Measurements from ENCODE around the gene NPY4R2. TPM values are rescaled to one million over a fixed set of nuclear protein-coding genes. Genes with fewer than 3 reads are reported as not detected.
"Not testable (repeated sequence)": the region's sequence is repeated elsewhere in the genome, so short reads cannot be mapped to it uniquely, and the experiment has no call there.

Gene NPY4R2
- total and polyA plus RNA-seq, 8 donors = 0.38 to 10.1 (median 1.3) TPM; not detected in 4

GRCh38 chr10:47941379-47941778, 22.9 kb downstream of the NPY4R2 start:
- H3K9me3 ChIP-seq; H3K27me3 ChIP-seq; H3K36me3 ChIP-seq; H3K4me1 ChIP-seq; intact Hi-C loops (cut with DNase I); ATAC-seq; H3K4me3 ChIP-seq; H3K27ac ChIP-seq; DNase-seq: not testable (repeated sequence)

DNA sequence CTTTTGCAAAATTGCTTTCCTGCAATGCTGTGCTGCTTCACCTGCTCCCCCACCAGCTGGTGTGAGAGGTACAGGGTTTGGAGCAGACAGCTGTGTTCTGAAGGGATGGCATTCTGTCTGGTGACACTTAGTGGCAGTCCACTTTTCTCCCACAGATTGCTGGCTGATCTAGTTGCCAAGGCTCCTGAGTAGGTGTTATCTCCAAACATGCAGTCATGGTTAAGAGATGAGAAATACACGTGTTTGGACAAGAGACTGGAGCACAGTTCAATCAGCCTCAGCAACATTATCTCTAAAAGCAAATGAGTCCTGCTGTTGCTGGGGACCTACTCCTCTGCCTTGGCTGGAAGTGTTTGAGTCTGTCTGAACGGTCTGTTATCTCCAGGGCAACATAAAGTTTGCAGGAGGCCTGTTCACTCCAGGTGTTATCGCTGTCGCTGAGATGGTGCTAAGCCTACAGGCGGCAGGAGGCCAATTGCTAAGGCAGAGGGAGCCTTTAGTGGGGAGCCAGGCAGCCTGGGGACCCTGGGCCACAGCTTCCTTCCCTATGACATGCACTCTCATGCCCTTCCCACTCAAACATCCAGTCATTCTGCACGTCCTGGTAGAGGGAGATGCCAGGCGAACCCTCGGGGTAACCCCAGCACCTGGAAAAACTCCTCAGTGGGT, 24.0 kb downstream of the NPY4R2 start:
- intact Hi-C loops (cut with DNase I); DNase-seq; H3K4me3 ChIP-seq; H3K9me3 ChIP-seq; H3K36me3 ChIP-seq; H3K27me3 ChIP-seq; H3K4me1 ChIP-seq; H3K27ac ChIP-seq: not testable (repeated sequence)
- ATAC-seq = peak; percentile 28

GRCh38 chr10:47943328-47943727, 24.9 kb downstream of the NPY4R2 start:
- H3K36me3 ChIP-seq; H3K4me3 ChIP-seq; H3K9me3 ChIP-seq; H3K27ac ChIP-seq; H3K4me1 ChIP-seq; DNase-seq; H3K27me3 ChIP-seq; intact Hi-C loops (cut with DNase I): not testable (repeated sequence)
- peak; percentile 24 for ATAC-seq

GRCh38 chr10:47947424-47947823, 29.0 kb downstream of the NPY4R2 start:
- H3K36me3 ChIP-seq; H3K4me3 ChIP-seq; H3K27ac ChIP-seq; DNase-seq; intact Hi-C loops (cut with DNase I); H3K9me3 ChIP-seq; H3K4me1 ChIP-seq; H3K27me3 ChIP-seq: not testable (repeated sequence)
- ATAC-seq = peak; percentile 38

DNA sequence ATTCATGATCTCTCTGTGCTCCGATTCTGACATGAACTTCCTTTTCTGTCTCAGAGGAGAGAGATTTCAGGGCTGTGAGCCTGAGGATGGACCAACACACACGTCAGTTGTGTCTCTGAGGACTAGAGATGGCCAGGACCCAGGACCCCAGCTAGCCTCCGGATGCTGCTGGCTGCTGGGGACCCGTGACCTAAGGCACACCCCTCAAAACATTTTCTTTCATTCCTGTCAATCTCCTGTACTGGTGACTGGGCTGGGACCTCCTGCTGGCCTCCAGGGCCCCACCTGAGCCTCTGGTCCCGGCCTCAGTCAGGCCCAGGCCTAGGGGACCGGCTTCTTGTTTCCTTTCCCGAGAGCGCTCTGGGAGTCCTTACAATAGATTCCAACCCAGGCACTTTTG, 38.7 kb downstream of the NPY4R2 start:
- DNase-seq = not testable (repeated sequence)

GRCh38 chr10:47959677-47960076, 41.2 kb downstream of the NPY4R2 start:
- H3K36me3 ChIP-seq; H3K27me3 ChIP-seq; DNase-seq; ATAC-seq; H3K4me1 ChIP-seq; H3K9me3 ChIP-seq; intact Hi-C loops (cut with DNase I); H3K4me3 ChIP-seq; H3K27ac ChIP-seq: not testable (repeated sequence)

More for the DNA sequence above, 38.7 kb downstream of the NPY4R2 start:
- H3K27me3 ChIP-seq; H3K4me3 ChIP-seq; ATAC-seq; H3K4me1 ChIP-seq; H3K36me3 ChIP-seq; H3K27ac ChIP-seq; intact Hi-C loops (cut with DNase I); H3K9me3 ChIP-seq: not testable (repeated sequence)

- H3K4me1 ChIP-seq; ATAC-seq; H3K27ac ChIP-seq; H3K36me3 ChIP-seq; DNase-seq; intact Hi-C loops (cut with DNase I); H3K4me3 ChIP-seq; H3K27me3 ChIP-seq; H3K9me3 ChIP-seq: not testable (repeated sequence)
Measured at GRCh38 chr10:47960699-47961098, 42.2 kb downstream of the NPY4R2 start.

- H3K4me1 ChIP-seq; DNase-seq; H3K36me3 ChIP-seq; ATAC-seq; H3K4me3 ChIP-seq; H3K27ac ChIP-seq; H3K27me3 ChIP-seq; H3K9me3 ChIP-seq; intact Hi-C loops (cut with DNase I): not testable (repeated sequence)
Measured at GRCh38 chr10:47962785-47963184, 44.3 kb downstream of the NPY4R2 start.

DNA sequence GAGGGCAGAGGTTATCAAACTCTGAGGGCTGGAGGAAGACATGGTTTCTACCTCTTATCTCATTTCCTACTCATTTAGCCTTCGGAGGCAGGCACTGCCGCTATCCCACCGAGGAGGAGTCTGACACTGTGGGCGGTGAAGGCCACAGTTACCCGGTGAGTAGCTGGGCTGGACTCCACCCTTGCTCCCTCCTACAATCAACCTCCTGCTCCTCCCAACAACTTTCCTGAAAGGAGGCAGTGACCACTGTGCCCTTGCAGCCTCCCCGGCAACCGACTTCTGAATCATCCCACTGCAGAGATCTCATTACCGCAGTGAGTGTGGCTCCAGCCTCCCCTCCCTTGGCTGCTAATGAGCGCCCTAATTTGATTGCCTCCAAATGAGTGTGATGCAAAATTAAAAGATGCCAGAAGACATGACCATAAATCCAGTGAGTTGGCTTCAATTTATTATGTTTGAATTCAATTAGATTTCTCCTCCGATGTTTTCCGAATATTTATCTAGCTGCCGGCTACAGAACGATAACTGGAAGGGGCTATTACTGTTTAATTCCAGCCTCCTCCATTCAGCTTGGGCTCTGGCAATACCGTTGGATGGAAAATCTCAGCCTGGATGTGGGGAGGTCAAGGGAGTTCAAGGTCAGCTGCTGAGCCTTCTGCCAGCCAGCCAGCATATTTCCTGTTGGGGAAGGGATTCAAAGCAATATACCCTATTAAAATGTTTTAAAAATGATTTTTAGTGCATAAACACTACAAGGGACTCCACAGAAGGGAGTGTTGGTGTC, 46.0 kb downstream of the NPY4R2 start:
- ATAC-seq = peak; percentile 71

GRCh38 chr10:47968988-47969387, 50.5 kb downstream of the NPY4R2 start:
- H3K36me3 ChIP-seq; intact Hi-C loops (cut with DNase I); H3K9me3 ChIP-seq; H3K27me3 ChIP-seq; H3K27ac ChIP-seq; H3K4me3 ChIP-seq; DNase-seq; ATAC-seq; H3K4me1 ChIP-seq: not testable (repeated sequence)

More for the DNA sequence above, 46.0 kb downstream of the NPY4R2 start:
- H3K4me1 ChIP-seq; H3K36me3 ChIP-seq; intact Hi-C loops (cut with DNase I); H3K27me3 ChIP-seq; DNase-seq; H3K27ac ChIP-seq; H3K4me3 ChIP-seq; H3K9me3 ChIP-seq: not testable (repeated sequence)

- H3K27me3 ChIP-seq; H3K4me3 ChIP-seq; H3K4me1 ChIP-seq; H3K9me3 ChIP-seq; H3K36me3 ChIP-seq; intact Hi-C loops (cut with DNase I); H3K27ac ChIP-seq; ATAC-seq: not testable (repeated sequence)
- peak in 1 of 4 donors; percentile 26 for DNase-seq
Measured at GRCh38 chr10:47970047-47970446, 51.6 kb downstream of the NPY4R2 start.

DNA sequence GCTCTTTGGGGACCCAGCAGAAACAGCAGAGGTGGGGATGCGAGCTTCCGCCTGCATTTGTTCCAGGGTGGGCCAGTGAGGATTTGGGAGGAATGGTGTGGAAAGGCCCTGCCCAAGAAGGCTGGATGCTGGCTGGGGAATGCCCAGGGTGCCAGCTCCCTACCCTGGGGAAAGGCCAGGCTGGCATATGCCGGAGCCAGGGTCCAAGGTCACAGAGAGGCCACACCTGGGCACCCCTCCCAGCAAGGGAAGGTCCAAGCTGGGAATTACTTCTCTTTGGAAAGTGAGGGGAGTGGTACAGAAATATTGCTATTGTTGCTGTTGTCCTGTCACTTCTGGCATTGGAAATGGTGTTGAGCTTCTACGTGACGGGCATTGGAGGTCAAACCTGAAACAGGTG, 53.1 kb downstream of the NPY4R2 start:
- DNase-seq; H3K27me3 ChIP-seq; H3K36me3 ChIP-seq; H3K27ac ChIP-seq; ATAC-seq; H3K9me3 ChIP-seq; intact Hi-C loops (cut with DNase I); H3K4me1 ChIP-seq; H3K4me3 ChIP-seq: not testable (repeated sequence)

DNA sequence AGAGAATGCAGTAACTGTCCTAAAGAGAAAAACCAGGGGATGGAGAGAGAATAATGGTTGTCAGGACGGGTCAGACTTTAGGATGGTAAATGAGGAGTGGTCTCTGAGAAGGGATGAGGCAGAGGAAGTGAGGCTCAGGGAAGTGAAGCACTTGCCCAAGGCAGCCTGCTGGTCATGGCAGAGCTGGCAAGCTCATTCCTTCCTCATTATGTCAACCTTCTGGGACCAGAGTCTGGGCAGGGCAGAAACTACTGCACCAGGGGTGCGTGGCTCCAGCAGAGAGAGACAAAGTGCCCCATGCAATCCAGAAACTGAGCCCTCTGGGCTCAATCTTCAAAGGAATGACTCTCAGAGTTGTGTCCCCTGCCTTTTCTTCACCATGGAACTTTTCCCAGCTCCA, 53.6 kb downstream of the NPY4R2 start:
- H3K4me1 ChIP-seq; H3K4me3 ChIP-seq; H3K9me3 ChIP-seq; H3K27me3 ChIP-seq; ATAC-seq; DNase-seq; H3K27ac ChIP-seq; H3K36me3 ChIP-seq; intact Hi-C loops (cut with DNase I): not testable (repeated sequence)

Data from left lung (tissue), 10 donors.